Superior temporal gyrus (tissue), 1 donor: ENCODE data around the gene CAMK2A.

ENCODE experiments used
- DNase-seq: peaks from one replicate; pipeline ENCODE4 v3.0.0-alpha.2; 2016; ENCODE audit errors: extremely low spot score

The CAMK2A gene

GRCh38 chr5:150289551-150290390, at the start of gene CAMK2A:
CAMK2A (minus strand) TSS chr5:150289773; CDS start chr5:150289625, 148 bp downstream.
- peak; percentile 73 for DNase-seq

GRCh38 chr5:150339165-150339564, 49.6 kb upstream of the CAMK2A start:
- DNase-seq = peak; percentile 84

- DNase-seq = peak; percentile 57
These were observed 49.0 kb upstream of the CAMK2A start for GRCh38 chr5:150338546-150338945.

GRCh38 chr5:150335778-150336177, 46.2 kb upstream of the CAMK2A start:
- no peak for DNase-seq

- DNase-seq = peak; percentile 80
These were observed 43.8 kb upstream of the CAMK2A start for GRCh38 chr5:150333400-150333799.

GRCh38 chr5:150329881-150330876, 40.6 kb upstream of the CAMK2A start:
- DNase-seq = no peak

GRCh38 chr5:150329038-150329437, 39.5 kb upstream of the CAMK2A start:
- no peak for DNase-seq

GRCh38 chr5:150328515-150328914, 38.9 kb upstream of the CAMK2A start:
- no peak for DNase-seq

GRCh38 chr5:150327139-150327538, 37.6 kb upstream of the CAMK2A start:
- DNase-seq = no peak

- no peak for DNase-seq
These were observed 37.1 kb upstream of the CAMK2A start for GRCh38 chr5:150326707-150327106.

- no peak for DNase-seq
These were observed 35.9 kb upstream of the CAMK2A start for GRCh38 chr5:150325426-150325825.

- DNase-seq = no peak
These were observed 34.2 kb upstream of the CAMK2A start for GRCh38 chr5:150323819-150324218.

GRCh38 chr5:150323092-150323491, 33.5 kb upstream of the CAMK2A start:
- DNase-seq = no peak

GRCh38 chr5:150322202-150322601, 32.6 kb upstream of the CAMK2A start:
- DNase-seq = no peak

GRCh38 chr5:150321784-150322183, 32.2 kb upstream of the CAMK2A start:
- no peak for DNase-seq

- no peak for DNase-seq
These were observed 31.6 kb upstream of the CAMK2A start for GRCh38 chr5:150321211-150321610.

- DNase-seq = peak; percentile 75
These were observed 30.6 kb upstream of the CAMK2A start for GRCh38 chr5:150320044-150320613.

GRCh38 chr5:150319484-150319790, 29.9 kb upstream of the CAMK2A start:
- DNase-seq = no peak

GRCh38 chr5:150318613-150319483, 29.3 kb upstream of the CAMK2A start:
- DNase-seq = no peak

- DNase-seq = no peak
These were observed 27.8 kb upstream of the CAMK2A start for GRCh38 chr5:150317048-150318003.
